Uterus (tissue), 4 donors: Measurements from ENCODE around the gene CDKN2B-AS1. TPM values are rescaled to one million over a fixed set of nuclear protein-coding genes. Genes with fewer than 3 reads are reported as not detected.

Experiments
- DNase-seq, 2 donors: peaks; one replicate each; pipeline ENCODE4 v3.0.0-alpha.2; 2019 to 2020
- H3K27ac ChIP-seq, 2 donors: fragments of 200-600 bp; sonication (generic); 1 replicate in 1 of 2; 2 replicates in 1 of 2; pipeline ENCODE4 v1.5.1; 2016 to 2018
- H3K27me3 ChIP-seq, 2 donors: fragments of 200-600 bp; sonication (generic); one replicate each; pipeline ENCODE4 v1.5.1; 2018 to 2019; ENCODE audit warnings: control low read depth in 1 of 2
- H3K36me3 ChIP-seq, 2 donors: fragments of 200-600 bp; sonication (generic); one replicate each; pipeline ENCODE4 v1.5.1; 2019; ENCODE audit warnings: control low read depth in 1 of 2
- H3K4me1 ChIP-seq, 2 donors: fragments of 200-600 bp; sonication (generic); one replicate each; pipeline ENCODE4 v1.5.1; 2018 to 2019; ENCODE audit warnings: control low read depth in 1 of 2
- H3K4me3 ChIP-seq, 2 donors: fragments of 200-600 bp; sonication (generic); 1 replicate in 1 of 2; 2 replicates in 1 of 2; pipeline ENCODE4 v1.5.1; 2018 to 2019; ENCODE audit warnings: mild to moderate bottlenecking in 1 of 2
- H3K9me3 ChIP-seq, 2 donors: fragments of 200-600 bp; sonication (generic); one replicate each; pipeline ENCODE4 v1.5.1; 2019; ENCODE audit warnings: control low read depth in 1 of 2
- CTCF ChIP-seq, 4 experiments: fragments of 200-600 bp in 2 of 4; fragments of 450-650 bp in 2 of 4; sonication (generic) in 2 of 4; IDR thresholded peaks; one replicate each; pipeline ENCODE4 v1.5.1; 2016 to 2019; ENCODE audit warnings: antibody characterized with exemption in 4 of 4, mild to moderate bottlenecking in 2 of 4, moderate library complexity in 1 of 4
- POLR2A ChIP-seq, 2 donors: fragments of 450-650 bp; IDR thresholded peaks; one replicate each; pipeline ENCODE4 v1.6.1; 2016; ENCODE audit warnings: antibody characterized with exemption in 2 of 2, mild to moderate bottlenecking in 1 of 2, moderate library complexity in 1 of 2
- intact Hi-C: fragments of 100-400 bp; cut with DNase I; formaldehyde crosslinking; loops from one replicate; pipeline ENCODE4 v1.15.1; 2023; ENCODE audit warnings: low total_unique reads
- total RNA-seq, 4 donors: library from RNA; depleted of rRNA in 3 of 4; stranded (reverse); fragments of >200 nt in 3 of 4; gene quantifications; one replicate each; pipeline versions ENCODE4 v1.1.0 to v1.2.4, GENCODE V29; 2014 to 2023
- donor health status: DM: yes; HTN: yes; CAD: no.

Gene CDKN2B-AS1
- total RNA-seq, 4 donors from 2014 or later = 0.29 to 1.8 (median 0.35) TPM; not detected in 1

GRCh38 chr9:21964925-21965385 lies 29.6 kb upstream of the CDKN2B-AS1 start:
- Histone ChIP-seq H3K27me3 (peaks cover 20 to 65% of the 10 kb centered on the region in 2 donors), H3K36me3 (no peaks in the 10 kb centered on the region), H3K9me3 (no peaks in the 10 kb centered on the region), H3K4me1 (peaks cover 0 to 4% of the 10 kb centered on the region in 2 donors), H3K4me3 (no peak overlapping the region), H3K27ac (no peak overlapping the region)
- no peak for DNase-seq
- intact Hi-C loops = no loop called here
- TF ChIP-seq CTCF (IDR thresholded peaks at IDR 0.05) (no peak), POLR2A (IDR thresholded peaks at IDR 0.05) (no peak)

- Histone ChIP-seq H3K4me1 (peaks cover 0 to 4% of the 10 kb centered on the region in 2 donors), H3K9me3 (no peaks in the 10 kb centered on the region), H3K27ac (no peak overlapping the region), H3K36me3 (no peaks in the 10 kb centered on the region), H3K27me3 (peaks cover 22 to 71% of the 10 kb centered on the region in 2 donors), H3K4me3 (no peak overlapping the region)
- TF ChIP-seq POLR2A (IDR thresholded peaks at IDR 0.05) (no peak), CTCF (IDR thresholded peaks at IDR 0.05) (no peak)
- DNase-seq = no peak
- intact Hi-C loops = no loop called here
Observed at GRCh38 chr9:21965401-21965951, 29.1 kb upstream of the CDKN2B-AS1 start.

- Histone ChIP-seq H3K27ac (no peak overlapping the region), H3K4me1 (peaks cover 0 to 4% of the 10 kb centered on the region in 2 donors), H3K9me3 (no peaks in the 10 kb centered on the region), H3K4me3 (no peak overlapping the region), H3K27me3 (peaks cover 22 to 79% of the 10 kb centered on the region in 2 donors), H3K36me3 (no peaks in the 10 kb centered on the region)
- no peak for DNase-seq
- intact Hi-C loops = no loop called here
- TF ChIP-seq CTCF (IDR thresholded peaks at IDR 0.05) = no peak
Observed at GRCh38 chr9:21966140-21966851, 28.3 kb upstream of the CDKN2B-AS1 start.

GRCh38 chr9:21967169-21967568 lies 27.4 kb upstream of the CDKN2B-AS1 start:
- H3K27ac ChIP-seq = no peak overlapping the region
- no peaks in the 10 kb centered on the region for H3K36me3 ChIP-seq
- peaks cover 0 to 4% of the 10 kb centered on the region in 2 donors for H3K4me1 ChIP-seq
- no peak overlapping the region for H3K4me3 ChIP-seq
- intact Hi-C loops = no loop called here
- peaks cover 22 to 87% of the 10 kb centered on the region in 2 donors for H3K27me3 ChIP-seq
- no peaks in the 10 kb centered on the region for H3K9me3 ChIP-seq
- no peak for DNase-seq
- no peak for TF ChIP-seq POLR2A (IDR thresholded peaks at IDR 0.05)
- TF ChIP-seq CTCF (IDR thresholded peaks at IDR 0.05) = no peak

- H3K36me3 ChIP-seq = no peaks in the 10 kb centered on the region
- intact Hi-C loops = no loop called here
- peaks cover 22 to 93% of the 10 kb centered on the region in 2 donors for H3K27me3 ChIP-seq
- TF ChIP-seq POLR2A (IDR thresholded peaks at IDR 0.05) (no peak), CTCF (IDR thresholded peaks at IDR 0.05) (no peak)
- no peaks in the 10 kb centered on the region for H3K9me3 ChIP-seq
- H3K27ac ChIP-seq = no peak overlapping the region
- H3K4me3 ChIP-seq = no peak overlapping the region
- DNase-seq = no peak
- H3K4me1 ChIP-seq = peaks cover 0 to 4% of the 10 kb centered on the region in 2 donors
Observed at GRCh38 chr9:21967702-21968101, 26.9 kb upstream of the CDKN2B-AS1 start.
